Femur (tissue), 1 donor: ENCODE data around the gene CBLC.

Source experiments
- DNase-seq: peaks from one replicate; pipeline ENCODE4 v3.0.0-alpha.2; 2017

The CBLC gene

GRCh38 chr19:44777715-44778347 is at the start of gene CBLC:
Gene CBLC (plus strand): TSS chr19:44777890. CDS start chr19:44777932, 42 bp downstream.
- DNase-seq, result no peak

- no peak for DNase-seq
Measured at GRCh38 chr19:44728178-44728577, 49.5 kb upstream of the CBLC start.

- no peak for DNase-seq
Measured at GRCh38 chr19:44729516-44730033, 48.1 kb upstream of the CBLC start.

- no peak for DNase-seq
Measured at GRCh38 chr19:44731081-44731480, 46.6 kb upstream of the CBLC start.

GRCh38 chr19:44731622-44732021 is 46.1 kb upstream of the CBLC start:
- no peak for DNase-seq

- DNase-seq, result no peak
Measured at GRCh38 chr19:44732235-44733014, 45.3 kb upstream of the CBLC start.

GRCh38 chr19:44734357-44734756 is 43.3 kb upstream of the CBLC start:
- no peak for DNase-seq

- no peak for DNase-seq
Measured at GRCh38 chr19:44735011-44735410, 42.7 kb upstream of the CBLC start.

- no peak for DNase-seq
Measured at GRCh38 chr19:44737238-44738071, 40.2 kb upstream of the CBLC start.

- DNase-seq, result no peak
Measured at GRCh38 chr19:44738136-44738535, 39.6 kb upstream of the CBLC start.

GRCh38 chr19:44738603-44739558 is 38.8 kb upstream of the CBLC start:
- DNase-seq, result no peak

GRCh38 chr19:44740351-44740824 is 37.3 kb upstream of the CBLC start:
- no peak for DNase-seq

- DNase-seq, result no peak
Measured at GRCh38 chr19:44741258-44741731, 36.4 kb upstream of the CBLC start.

GRCh38 chr19:44741841-44742329 is 35.8 kb upstream of the CBLC start:
- DNase-seq, result peak; percentile 97

GRCh38 chr19:44742330-44743061 is 35.2 kb upstream of the CBLC start:
- no peak for DNase-seq

- DNase-seq, result peak; percentile 29
Measured at GRCh38 chr19:44744871-44745332, 32.8 kb upstream of the CBLC start.

- peak; percentile 90 for DNase-seq
Measured at GRCh38 chr19:44745341-44745831, 32.3 kb upstream of the CBLC start.

- no peak for DNase-seq
Measured at GRCh38 chr19:44745887-44746600, 31.6 kb upstream of the CBLC start.

- no peak for DNase-seq
Measured at GRCh38 chr19:44746616-44746945, 31.1 kb upstream of the CBLC start.
